K562 (cell line): Measurements from ENCODE around the gene ZEB2. TPM values are rescaled to one million over a fixed set of nuclear protein-coding genes. Genes with fewer than 3 reads are reported as not detected.

ENCODE experiments used
- FIP1L1 ChIP-seq: fragments of 200-400 bp; formaldehyde crosslinking; IDR thresholded peaks from 2 replicates; pipeline ENCODE4 v1.6.1; 2018; ENCODE audit warnings: mild to moderate bottlenecking, low read depth, low read length; ENCODE audit not compliant: poor library complexity, severe bottlenecking
- FOXJ2 ChIP-seq: fragments of 200-800 bp; sonication (Bioruptor generic); IDR thresholded peaks from 2 replicates; pipeline ENCODE4 v1.6.1; 2016; ENCODE audit warnings: missing genetic modification characterization, missing compliant biosample characterization
- HES1 ChIP-seq: fragments of 450-650 bp; IDR thresholded peaks from 2 replicates; pipeline ENCODE4 v1.6.1; 2016; ENCODE audit warnings: low read depth, mild to moderate bottlenecking, moderate library complexity
- KHSRP ChIP-seq: fragments of 450-650 bp; IDR thresholded peaks from 2 replicates; pipeline ENCODE4 v1.6.1; 2017
- KLF10 ChIP-seq: fragments of 250-450 bp; sonication (Bioruptor Pico); IDR thresholded peaks from 2 replicates; pipeline ENCODE4 v1.6.1; 2021; ENCODE audit warnings: matching md5 sums
- MNT ChIP-seq, 2 experiments: fragments of 450-650 bp; conservative IDR thresholded peaks; 2 replicates each; pipeline ENCODE4 v1.6.1; 2017; ENCODE audit warnings: mild to moderate bottlenecking in 2 of 2, moderate library complexity in 2 of 2
- MYC ChIP-seq, 2 experiments: fragments of 250-450 bp in 1 of 2; sonication (Bioruptor Pico) in 1 of 2; IDR thresholded peaks; 2 replicates each; pipeline versions ENCODE4 v1.5.1 to v1.6.1; 2012 to 2021; ENCODE audit warnings: low read depth in 2 of 2, borderline replicate concordance in 1 of 2, improper control_type of control experiment in 1 of 2, low read length in 1 of 2, mild to moderate bottlenecking in 1 of 2, moderate library complexity in 1 of 2
- NCOA2 ChIP-seq, 2 experiments: fragments of 450-650 bp; IDR thresholded peaks; 2 replicates each; pipeline ENCODE4 v1.6.1; 2018; ENCODE audit warnings: mild to moderate bottlenecking in 2 of 2, moderate library complexity in 1 of 2; ENCODE audit not compliant: partially characterized antibody in 2 of 2
- PHB2 ChIP-seq: fragments of 450-650 bp; IDR thresholded peaks from 2 replicates; pipeline ENCODE4 v1.6.1; 2017; ENCODE audit warnings: low read depth
- PHF21A ChIP-seq: fragments of 450-650 bp; IDR thresholded peaks from 2 replicates; pipeline ENCODE4 v1.6.1; 2017; ENCODE audit warnings: low read depth, borderline replicate concordance
- POLR2AphosphoS5 ChIP-seq: IDR thresholded peaks from 2 replicates; pipeline ENCODE4 v1.6.1; 2011; ENCODE audit warnings: mild to moderate bottlenecking, low read depth, low read length, moderate library complexity; ENCODE audit not compliant: control insufficient read depth, insufficient read depth
- RCOR1 ChIP-seq, 2 experiments: IDR thresholded peaks; 2 replicates each; pipeline ENCODE4 v1.6.1; 2012; ENCODE audit warnings: low read depth in 2 of 2, low read length in 2 of 2, borderline replicate concordance in 1 of 2, improper control_type of control experiment in 1 of 2
- TAF9B ChIP-seq: fragments of 450-650 bp; IDR thresholded peaks from 2 replicates; pipeline ENCODE4 v1.6.1; 2018; ENCODE audit warnings: mild to moderate bottlenecking; ENCODE audit not compliant: partially characterized antibody
- TEAD1 ChIP-seq, 2 experiments: fragments of 450-650 bp in 1 of 2; sonication (generic) in 1 of 2; formaldehyde crosslinking; IDR thresholded peaks; 2 replicates each; pipeline versions ENCODE4 v1.4.0 to v1.8.0; 2020 to 2022; ENCODE audit warnings: mild to moderate bottlenecking in 2 of 2, missing genetic modification reagents in 1 of 2
- TEAD4 ChIP-seq, 2 experiments: sonication (generic) in 1 of 2; formaldehyde crosslinking in 1 of 2; IDR thresholded peaks; 2 replicates each; pipeline versions ENCODE4 v1.6.1 to v1.8.0; 2012 to 2022; ENCODE audit warnings: borderline replicate concordance in 1 of 2, inconsistent platforms in 1 of 2, low read length in 1 of 2, mild to moderate bottlenecking in 1 of 2, missing genetic modification reagents in 1 of 2
- ZNF24 ChIP-seq: fragments of 450-650 bp; IDR thresholded peaks from 2 replicates; pipeline ENCODE4 v1.6.1; 2016
- ZNF324 ChIP-seq: fragments of 250-450 bp; sonication (Bioruptor Pico); IDR thresholded peaks from 2 replicates; pipeline ENCODE4 v1.4.0; 2020; ENCODE audit warnings: mild to moderate bottlenecking
- ZNF431 ChIP-seq: sonication (generic); formaldehyde crosslinking; IDR thresholded peaks from 2 replicates; pipeline ENCODE4 v1.8.0; 2022; ENCODE audit warnings: mild to moderate bottlenecking, missing genetic modification reagents
- ZNF518B ChIP-seq: fragments of 250-450 bp; sonication (Bioruptor Pico); IDR thresholded peaks from 2 replicates; pipeline ENCODE4 v1.5.0; 2021; ENCODE audit warnings: mild to moderate bottlenecking, moderate library complexity
- ZNF644 ChIP-seq: fragments of 200-800 bp; sonication (Bioruptor generic); IDR thresholded peaks from 2 replicates; pipeline ENCODE4 v1.6.1; 2016; ENCODE audit warnings: low read depth, missing genetic modification characterization, missing compliant biosample characterization
- ZNF75A ChIP-seq: fragments of 450-650 bp; formaldehyde crosslinking; IDR thresholded peaks from 2 replicates; pipeline ENCODE4 v1.4.0; 2020; ENCODE audit warnings: mild to moderate bottlenecking
- polyA plus RNA-seq, 8 experiments: library from polyadenylated mRNA; depleted of rRNA in 4 of 8; stranded (reverse) in 5 of 8; unstranded in 3 of 8; fragments of >200 nt; fragmentation: Nextera tagmentation in 2 of 8; fragmentation: Illumina TruSeq in 1 of 8; extraction: Ambion mirVana in 2 of 8; extraction: Trizol in 1 of 8; gene quantifications; 2 replicates each; pipeline versions ENCODE4 v1.2.1 to v1.2.3, GENCODE V29; 2011 to 2014; ENCODE audit warnings: inconsistent platforms in 1 of 8, missing spikeins in 1 of 8
- total RNA-seq, 7 experiments: library from RNA; depleted of rRNA in 6 of 7; stranded (reverse); fragments of >200 nt in 6 of 7; fragmentation: Illumina TruSeq in 2 of 7; extraction: Trizol in 2 of 7; gene quantifications; 2 replicates each; pipeline versions ENCODE4 v1.2.1 to v1.2.3, GENCODE V29; 2011 to 2021; ENCODE audit warnings: low replicate concordance in 1 of 7

The ZEB2 gene
- total and polyA plus RNA-seq, 9 of the 15 experiments (the other 6 are each of a cell fraction or from before 2014, with no cell fraction given) = 15.1 to 113 (median 72.3) TPM

GRCh38 chr2:144441711-144442141, 78.2 kb downstream of the ZEB2 start (continued):
- TF ChIP-seq ZNF518B (CRISPR knock-in tag) = no peak
- 0 out of 2 replicates have a peak, but pooled peaks have one; percentile 28 for TF ChIP-seq ZNF24
- TF ChIP-seq ZNF75A = peak; percentile 41; the same call in 1 of the 2 replicates
- TF ChIP-seq KHSRP = peak; percentile 65
- peak in 1 of 2 experiments; percentile 52; a peak in 2 of 4 replicates for TF ChIP-seq MNT (conservative IDR thresholded peaks at IDR 0.05)
- peak; percentile 99 for TF ChIP-seq TEAD4 (IDR thresholded peaks at IDR 0.05; ENCODE audit: low read length)
- TF ChIP-seq TEAD4 (CRISPR knock-in tag; IDR thresholded peaks at IDR 0.05; ENCODE audit: borderline replicate concordance) = no peak
- TF ChIP-seq TAF9B = peak; percentile 39
- peak; percentile 69 to 81 for TF ChIP-seq NCOA2 (IDR thresholded peaks at IDR 0.05; ENCODE audit: partially characterized antibody in 2 of 2)
- TF ChIP-seq RCOR1 (IDR thresholded peaks at IDR 0.05; ENCODE audit: borderline replicate concordance in 1 of 2, low read depth in 2 of 2, low read length in 2 of 2) = peak in 1 of 2 experiments; percentile 74; a peak in 1 of 4 replicates
- TF ChIP-seq HES1 = peak; percentile 68
- peak; percentile 54; the same call in 1 of the 2 replicates for TF ChIP-seq POLR2AphosphoS5
- no peak for TF ChIP-seq FIP1L1
- TF ChIP-seq PHF21A = no peak
- no peak for TF ChIP-seq KLF10 (CRISPR knock-in tag)
- TF ChIP-seq ZNF324 (CRISPR knock-in tag) = no peak
- peak; percentile 89 for TF ChIP-seq PHB2
- peak; percentile 67 for TF ChIP-seq ZNF644
- 0 out of 4 replicates have a peak, but pooled peaks of 1 of the 2 experiments have one; percentile 44 for TF ChIP-seq TEAD1 (CRISPR knock-in tag; IDR thresholded peaks at IDR 0.05)
- TF ChIP-seq FOXJ2 = peak; percentile 14; the same call in 1 of the 2 replicates
- no peak for TF ChIP-seq ZNF431 (CRISPR knock-in tag)
- TF ChIP-seq MYC (IDR thresholded peaks at IDR 0.05; ENCODE audit: low read depth, low read length) = 0 out of 2 replicates have a peak, but pooled peaks have one; percentile 37
- no peak for TF ChIP-seq MYC (CRISPR knock-in tag; IDR thresholded peaks at IDR 0.05; ENCODE audit: borderline replicate concordance, low read depth)
